SJCRH30 (cell line): ENCODE data around the gene NDRG2. TPM values are rescaled to one million over a fixed set of nuclear protein-coding genes. Genes with fewer than 3 reads are reported as not detected.

ENCODE experiments used
- DNase-seq, 2 experiments: peaks; one replicate each; pipeline ENCODE4 v3.0.0-alpha.2; 2015 to 2020
- H3K27ac ChIP-seq: fragments of 250-450 bp; sonication (Bioruptor Pico); 2 replicates; pipeline ENCODE4 v1.5.1; 2020; ENCODE audit warnings: mild to moderate bottlenecking, moderate library complexity
- H3K27me3 ChIP-seq: fragments of 250-450 bp; sonication (Bioruptor Pico); 2 replicates; pipeline ENCODE4 v1.5.1; 2020; ENCODE audit warnings: mild to moderate bottlenecking, moderate library complexity
- H3K36me3 ChIP-seq: fragments of 250-450 bp; sonication (Bioruptor Pico); 2 replicates; pipeline ENCODE4 v1.5.1; 2020; ENCODE audit warnings: mild to moderate bottlenecking, moderate library complexity
- H3K4me1 ChIP-seq: fragments of 250-450 bp; sonication (Bioruptor Pico); 2 replicates; pipeline ENCODE4 v1.5.1; 2020; ENCODE audit warnings: mild to moderate bottlenecking, moderate library complexity
- H3K4me3 ChIP-seq: fragments of 250-450 bp; sonication (Bioruptor Pico); 2 replicates; pipeline ENCODE4 v1.5.1; 2020; ENCODE audit warnings: mild to moderate bottlenecking, moderate library complexity
- H3K9me3 ChIP-seq: fragments of 250-450 bp; sonication (Bioruptor Pico); replicated peaks from 2 replicates; pipeline ENCODE4 v1.5.1; 2020; ENCODE audit warnings: mild to moderate bottlenecking, moderate library complexity
- total RNA-seq: library from RNA; depleted of rRNA; stranded (reverse); fragments of >200 nt; shearing (Covaris generic); gene quantifications from 2 replicates; pipeline ENCODE4 v1.2.3, GENCODE V29; 2014

NDRG2 gene
- total RNA-seq, 1 experiment from 2014 or later = 5.8 TPM

DNA sequence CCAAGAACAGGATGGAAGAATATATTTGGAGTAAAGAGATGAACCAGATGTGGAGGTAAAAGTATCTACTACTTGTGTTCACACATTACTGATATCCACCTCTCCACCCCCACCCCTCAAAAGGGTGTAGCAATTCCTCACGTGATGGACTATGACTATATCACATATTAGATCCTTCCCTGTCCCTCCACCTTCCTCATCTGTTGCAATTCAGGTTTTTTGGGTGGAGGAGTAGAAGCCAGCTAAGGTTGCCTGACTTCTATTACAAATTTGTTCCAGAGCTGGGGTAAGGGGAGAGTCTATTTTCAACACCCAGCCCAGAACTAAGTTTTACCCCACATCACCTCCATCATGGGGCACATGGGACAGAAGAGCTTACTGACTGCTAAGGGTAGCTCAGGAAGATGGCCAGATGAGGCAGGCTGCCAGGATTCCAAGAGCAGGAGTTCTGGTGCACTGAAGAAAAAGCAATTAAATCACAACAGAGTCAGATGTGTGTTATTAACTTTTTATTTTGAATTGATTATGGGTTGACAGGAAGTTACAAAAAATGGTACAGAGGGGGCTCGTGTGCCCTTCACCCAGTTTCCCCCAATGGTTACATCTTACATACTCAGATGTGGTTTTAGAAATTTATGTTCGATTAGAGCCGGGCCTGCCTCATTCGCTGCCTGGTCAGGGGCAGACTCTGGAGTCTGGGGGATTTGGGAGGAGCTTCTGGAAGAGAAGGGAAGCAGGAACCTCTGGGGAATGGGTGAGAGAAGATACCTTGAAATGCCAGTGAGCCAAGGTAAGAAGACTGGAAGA lies 7.7 kb upstream of the NDRG2 start:
- no peaks in the 10 kb centered on the region for H3K9me3 ChIP-seq
- H3K27ac ChIP-seq = no peak overlapping the region
- no peaks in the 10 kb centered on the region for H3K4me1 ChIP-seq
- peaks cover 13% of the 10 kb centered on the region; the same call in 1 of the 2 replicates for H3K27me3 ChIP-seq
- no peaks in the 10 kb centered on the region for H3K36me3 ChIP-seq
- no peak for DNase-seq
- H3K4me3 ChIP-seq = no peak overlapping the region

DNA sequence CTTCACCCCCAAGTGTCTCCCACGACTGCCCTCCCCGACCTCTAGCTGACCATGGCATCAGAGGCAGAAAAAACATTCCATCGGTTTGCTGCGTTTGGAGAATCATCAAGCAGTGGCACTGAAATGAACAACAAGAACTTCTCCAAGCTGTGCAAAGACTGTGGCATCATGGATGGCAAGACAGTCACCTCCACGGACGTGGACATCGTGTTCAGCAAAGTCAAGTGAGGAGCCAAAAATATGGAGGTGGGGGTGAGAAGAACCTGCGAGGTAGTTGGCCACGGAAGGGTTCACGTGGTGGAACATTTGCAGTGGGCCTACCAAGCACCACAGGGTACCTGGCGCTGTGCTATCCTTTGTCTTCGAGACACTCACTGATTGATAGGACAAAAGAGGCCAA lies 5.7 kb upstream of the NDRG2 start:
- peaks cover 13% of the 10 kb centered on the region; the same call in 1 of the 2 replicates for H3K27me3 ChIP-seq
- DNase-seq = no peak

DNA sequence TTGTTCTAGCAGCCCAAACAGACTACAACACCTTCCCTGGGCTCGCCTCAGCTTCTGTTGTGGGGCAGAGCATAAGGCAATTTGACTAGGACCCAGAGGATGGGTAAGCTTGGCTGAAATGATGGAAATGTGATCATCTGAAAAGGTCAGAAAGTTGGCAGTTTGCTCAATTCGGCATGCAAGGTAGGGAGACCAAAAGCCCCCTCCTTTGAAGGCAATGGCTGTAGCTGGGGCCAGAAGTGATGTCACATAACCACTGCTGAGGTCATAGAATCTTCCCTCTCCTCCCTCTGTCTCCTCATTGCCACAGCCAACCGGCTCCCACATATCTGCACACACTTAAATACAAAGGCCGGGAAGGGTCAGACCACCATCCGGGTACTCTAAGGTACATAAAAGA lies 5.1 kb upstream of the NDRG2 start, which contains the start of gene TPPP2:
Gene TPPP2, plus strand, starts transcription at position 301 of the 400 bp plus-strand sequence. CDS start 365 bp downstream, outside the sequence.
- no peaks in the 10 kb centered on the region for H3K36me3 ChIP-seq
- no peaks in the 10 kb centered on the region for H3K4me1 ChIP-seq
- no peak within 1 kb of the TSS for H3K27ac ChIP-seq
- H3K4me3 ChIP-seq = no peak within 1 kb of the TSS
- peaks cover 17% of the 10 kb centered on the region for H3K27me3 ChIP-seq
- no peaks in the 10 kb centered on the region for H3K9me3 ChIP-seq
- no peak for DNase-seq

More for the DNA sequence above, 5.7 kb upstream of the NDRG2 start:
- Histone ChIP-seq H3K4me1 (no peaks in the 10 kb centered on the region), H3K4me3 (no peak overlapping the region), H3K36me3 (no peaks in the 10 kb centered on the region), H3K9me3 (no peaks in the 10 kb centered on the region), H3K27ac (no peak overlapping the region)

DNA sequence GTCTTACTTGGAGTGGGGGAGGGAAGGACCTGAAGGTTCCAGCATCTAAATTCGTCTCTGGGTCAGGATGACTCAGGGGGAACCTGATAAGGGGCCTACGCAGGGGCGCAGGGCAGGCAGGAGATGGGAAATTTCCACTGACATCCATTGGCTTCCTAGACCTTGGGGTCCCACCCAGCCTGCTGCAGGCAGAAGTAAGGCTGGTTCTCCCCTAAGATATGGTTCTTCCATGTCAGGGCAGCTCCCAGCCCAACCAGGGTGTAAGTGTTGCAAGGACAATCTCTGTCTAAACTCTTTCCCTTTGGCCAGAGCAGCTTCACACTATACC lies 2.1 kb upstream of the NDRG2 start:
- no peak overlapping the region for H3K27ac ChIP-seq
- no peaks in the 10 kb centered on the region for H3K36me3 ChIP-seq
- H3K27me3 ChIP-seq = peaks cover 28% of the 10 kb centered on the region
- DNase-seq = no peak
- no peaks in the 10 kb centered on the region for H3K4me1 ChIP-seq
- no peak overlapping the region for H3K4me3 ChIP-seq
- H3K9me3 ChIP-seq = no peaks in the 10 kb centered on the region

DNA sequence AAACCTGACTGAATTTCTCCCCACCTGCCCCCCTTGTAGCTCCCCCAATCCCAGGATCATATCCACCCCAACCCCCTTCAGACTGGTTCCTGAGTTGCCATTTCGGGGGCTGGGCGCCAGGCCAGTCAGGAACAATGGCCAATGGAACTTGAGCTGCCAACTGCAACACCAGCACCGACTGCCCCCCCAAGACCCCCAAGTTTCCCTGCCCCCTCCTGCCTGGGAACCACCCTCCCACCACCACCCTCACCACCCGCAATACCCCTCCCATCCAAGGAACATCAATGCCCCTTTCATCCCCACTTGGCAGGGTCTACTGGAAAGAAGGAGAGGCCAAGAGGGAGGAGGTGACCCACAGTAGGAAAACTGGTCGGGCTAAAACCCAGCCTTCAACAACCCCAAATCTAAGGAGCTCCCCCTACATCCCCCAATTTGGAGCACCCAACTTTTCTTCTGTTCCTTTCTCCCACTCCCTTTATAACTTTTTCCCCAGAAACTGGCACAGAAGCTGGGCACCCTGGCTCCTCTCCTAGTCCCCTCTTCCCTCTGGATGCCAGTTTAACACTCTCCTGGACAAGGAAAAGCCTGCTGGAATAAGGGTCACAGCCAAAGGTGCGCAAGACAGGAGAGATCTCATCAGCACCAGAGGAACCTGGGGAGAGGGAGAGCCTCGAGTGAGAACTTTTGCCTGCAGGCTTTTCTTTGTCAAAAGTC lies 1.6 kb upstream of the NDRG2 start:
- no peaks in the 10 kb centered on the region for H3K9me3 ChIP-seq
- no peak overlapping the region for H3K4me3 ChIP-seq
- no peaks in the 10 kb centered on the region for H3K4me1 ChIP-seq
- no peak for DNase-seq
- H3K27me3 ChIP-seq = peaks cover 25% of the 10 kb centered on the region
- no peaks in the 10 kb centered on the region for H3K36me3 ChIP-seq
- no peak overlapping the region for H3K27ac ChIP-seq

DNA sequence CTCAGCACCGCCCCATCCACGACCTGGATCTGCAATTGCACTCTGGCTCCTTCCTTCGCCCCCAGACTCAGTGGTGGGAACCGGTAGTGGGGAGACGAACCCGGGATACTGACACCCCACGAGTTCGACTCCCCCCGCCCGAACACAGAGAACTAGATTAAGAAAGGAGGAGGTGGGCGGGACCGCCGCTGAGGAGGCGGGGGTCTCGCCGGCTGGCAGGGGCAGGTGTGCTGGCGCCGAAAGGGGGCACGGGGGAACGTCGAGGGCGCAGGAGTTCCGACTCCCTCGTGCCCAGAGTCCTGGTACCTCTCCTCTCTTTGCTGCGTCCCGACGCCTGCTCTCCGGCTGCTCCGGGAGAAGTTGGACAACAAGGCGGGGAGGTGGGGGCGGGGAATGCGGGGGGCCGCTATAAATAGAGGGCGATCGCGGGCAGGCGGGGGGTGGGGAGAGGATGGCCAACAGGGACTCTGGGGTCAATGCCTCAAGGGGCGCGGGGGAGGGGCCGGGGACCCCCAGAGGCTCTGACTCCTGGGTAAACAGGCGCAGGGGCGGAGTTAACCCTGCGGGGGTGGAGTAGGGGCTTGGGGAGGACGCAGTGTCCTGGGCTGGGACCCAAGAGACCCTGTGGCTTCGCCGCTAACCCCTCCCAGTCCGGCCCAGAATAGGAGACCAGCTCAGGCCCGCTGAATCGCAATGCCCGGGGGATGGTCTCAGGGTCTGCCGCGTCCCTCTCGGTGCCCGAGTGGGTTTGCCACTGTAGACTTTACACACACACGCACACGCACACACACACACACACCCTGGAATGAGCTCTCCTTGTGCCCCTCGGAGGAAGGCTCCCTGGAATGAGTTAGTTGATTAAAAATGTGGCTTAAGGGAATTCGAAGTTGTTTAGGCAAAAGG lies 761 bp upstream of the NDRG2 start:
- peaks cover 20% of the 10 kb centered on the region for H3K27me3 ChIP-seq
- peak in 1 of 2 experiments; percentile 18 for DNase-seq
- no peaks in the 10 kb centered on the region for H3K36me3 ChIP-seq
- no peak overlapping the region for H3K27ac ChIP-seq
- no peaks in the 10 kb centered on the region for H3K9me3 ChIP-seq
- peak overlapping the region; percentile 66 for H3K4me3 ChIP-seq
- no peaks in the 10 kb centered on the region for H3K4me1 ChIP-seq

DNA sequence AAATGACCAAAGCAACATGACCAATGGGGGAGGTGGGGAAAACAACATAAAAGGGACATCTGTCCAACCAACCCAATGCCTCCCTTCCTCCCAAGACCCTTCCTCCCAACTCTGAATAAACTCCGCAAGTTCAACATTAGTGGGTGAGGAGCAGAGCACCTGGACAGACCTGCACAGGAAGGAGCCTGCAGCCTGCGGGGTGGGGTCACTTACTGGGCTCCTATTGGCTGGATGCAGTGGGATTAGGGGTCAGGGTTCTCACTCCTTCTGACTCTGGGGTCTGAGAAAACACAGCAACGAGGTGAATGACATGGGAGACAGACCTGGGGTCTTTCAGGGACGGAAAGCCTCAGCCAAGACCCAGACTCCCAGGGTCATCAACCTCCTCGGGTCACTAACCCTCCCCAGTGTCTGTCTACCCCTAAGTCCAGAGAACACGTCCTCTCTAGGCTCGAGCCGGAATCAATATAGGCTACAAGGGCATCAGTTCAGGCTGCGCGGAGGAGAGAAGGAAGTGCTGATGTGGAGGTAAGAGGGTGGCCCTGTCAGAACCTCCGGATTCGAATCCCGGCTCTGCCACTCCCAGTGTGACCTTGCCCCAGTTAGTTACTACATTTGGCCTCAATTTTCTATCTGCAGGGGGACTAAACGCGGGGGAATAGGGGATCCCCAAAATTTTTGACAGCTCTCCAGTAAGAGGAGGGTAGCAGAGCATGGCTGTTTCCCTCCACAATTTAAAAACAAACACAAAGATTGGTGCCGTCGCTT lies 860 bp downstream of the NDRG2 start:
- no peak for DNase-seq
- H3K27ac ChIP-seq = no peak overlapping the region
- no peaks in the 10 kb centered on the region for H3K36me3 ChIP-seq
- H3K9me3 ChIP-seq = no peaks in the 10 kb centered on the region
- peaks cover 20% of the 10 kb centered on the region for H3K27me3 ChIP-seq
- peak overlapping the region; percentile 66 for H3K4me3 ChIP-seq
- H3K4me1 ChIP-seq = no peaks in the 10 kb centered on the region

DNA sequence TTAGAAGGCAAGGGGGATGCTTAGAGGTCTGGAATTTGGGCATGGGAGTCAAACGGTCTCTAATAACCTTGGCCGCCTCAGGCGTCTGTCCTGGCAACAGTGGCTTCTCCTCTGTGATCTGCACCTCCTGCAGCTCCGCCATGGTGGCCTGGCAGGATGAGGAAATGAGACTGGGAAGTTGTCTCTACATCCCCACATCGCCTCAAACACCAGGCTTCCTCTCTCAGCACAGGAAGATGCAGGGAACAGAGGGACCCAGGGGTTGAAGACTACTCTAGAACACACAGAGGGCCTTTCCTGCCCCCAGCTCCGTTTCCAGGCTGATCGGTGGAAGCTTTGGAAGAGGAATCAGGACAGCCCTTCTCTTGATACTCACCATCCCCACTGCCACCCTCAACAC lies 1.7 kb downstream of the NDRG2 start:
- DNase-seq = no peak
- Histone ChIP-seq H3K27me3 (peaks cover 20% of the 10 kb centered on the region), H3K4me3 (no peak overlapping the region), H3K4me1 (no peaks in the 10 kb centered on the region), H3K36me3 (no peaks in the 10 kb centered on the region), H3K27ac (no peak overlapping the region), H3K9me3 (no peaks in the 10 kb centered on the region)

DNA sequence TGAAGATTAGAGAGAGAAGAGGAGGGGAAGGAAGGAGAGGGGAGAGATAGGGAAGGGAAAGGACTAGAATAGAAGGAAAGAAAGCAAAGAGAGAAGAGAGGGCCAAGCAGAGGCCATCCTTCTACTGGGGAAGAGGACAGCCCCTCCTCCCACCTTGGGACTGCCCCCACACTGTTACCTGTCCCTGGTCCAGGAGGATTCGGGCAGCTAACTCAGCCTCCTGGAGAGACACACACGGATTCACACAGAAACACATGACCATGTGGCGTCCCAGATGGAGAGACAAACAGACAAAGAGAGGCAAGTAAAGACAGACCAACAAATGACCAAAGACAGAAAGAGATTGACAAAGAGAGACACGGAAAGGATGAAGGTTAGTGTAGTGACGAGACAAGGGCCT lies 2.2 kb downstream of the NDRG2 start:
- H3K9me3 ChIP-seq = no peaks in the 10 kb centered on the region
- no peaks in the 10 kb centered on the region for H3K36me3 ChIP-seq
- H3K27me3 ChIP-seq = peaks cover 20% of the 10 kb centered on the region
- H3K27ac ChIP-seq = no peak overlapping the region
- no peaks in the 10 kb centered on the region for H3K4me1 ChIP-seq
- no peak for DNase-seq
- no peak overlapping the region for H3K4me3 ChIP-seq

DNA sequence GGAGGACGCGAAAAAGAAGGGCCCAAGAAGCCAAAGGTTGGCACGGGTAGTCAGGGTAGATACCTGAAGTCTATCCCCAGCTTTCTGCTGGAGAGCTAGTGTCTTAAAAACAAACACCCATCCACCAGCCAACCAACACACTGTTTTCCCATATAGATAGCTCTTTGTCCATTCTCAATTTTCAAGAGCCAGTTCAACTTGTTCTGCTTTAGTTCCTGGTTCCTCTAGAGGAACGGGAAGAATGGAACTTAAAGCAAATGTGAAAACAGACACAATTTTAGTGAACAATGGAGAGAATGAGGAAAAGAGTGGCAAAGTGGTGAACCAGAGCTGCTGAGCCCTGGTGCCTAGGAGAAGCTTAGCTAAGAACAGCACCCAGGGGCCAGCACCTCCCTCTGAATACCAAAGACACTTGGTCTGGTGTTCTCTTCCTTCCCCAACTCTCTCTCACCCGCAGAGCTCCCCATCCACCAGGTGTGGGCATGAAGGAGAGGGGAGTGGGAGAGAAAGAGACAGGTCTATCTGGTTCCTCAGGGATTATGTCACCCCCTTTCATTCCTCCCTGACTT lies 3.8 kb downstream of the NDRG2 start:
- Histone ChIP-seq H3K27me3 (peaks cover 20% of the 10 kb centered on the region), H3K36me3 (no peaks in the 10 kb centered on the region)

DNA sequence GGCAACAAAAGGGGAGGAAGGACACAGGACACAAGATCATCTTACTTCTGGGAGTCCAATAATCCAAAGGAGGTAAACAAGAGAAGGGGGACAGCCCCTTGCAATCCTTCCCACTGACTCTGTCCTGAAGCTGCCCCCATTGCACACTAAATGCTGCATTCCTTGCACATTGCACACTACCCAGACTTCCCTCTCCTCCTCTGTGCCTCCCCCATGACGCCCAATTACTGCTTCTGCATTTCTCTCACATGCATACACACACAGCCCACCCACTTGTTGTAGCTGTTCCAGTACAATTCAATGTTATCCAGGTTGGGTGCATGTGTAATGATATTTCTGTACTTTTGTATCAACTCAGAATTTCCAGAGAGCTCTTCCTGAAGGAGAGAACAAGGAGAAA lies 5.5 kb downstream of the NDRG2 start:
- no peak for DNase-seq
- Histone ChIP-seq H3K36me3 (no peaks in the 10 kb centered on the region), H3K27me3 (peaks cover 13% of the 10 kb centered on the region; the same call in 1 of the 2 replicates), H3K4me1 (peaks cover 3% of the 10 kb centered on the region; the same call in 1 of the 2 replicates), H3K27ac (no peak overlapping the region), H3K9me3 (no peaks in the 10 kb centered on the region), H3K4me3 (no peak overlapping the region)

More for the DNA sequence above, 3.8 kb downstream of the NDRG2 start:
- no peak for DNase-seq
- no peaks in the 10 kb centered on the region for H3K4me1 ChIP-seq
- no peaks in the 10 kb centered on the region for H3K9me3 ChIP-seq
- H3K4me3 ChIP-seq = no peak overlapping the region
- no peak overlapping the region for H3K27ac ChIP-seq

DNA sequence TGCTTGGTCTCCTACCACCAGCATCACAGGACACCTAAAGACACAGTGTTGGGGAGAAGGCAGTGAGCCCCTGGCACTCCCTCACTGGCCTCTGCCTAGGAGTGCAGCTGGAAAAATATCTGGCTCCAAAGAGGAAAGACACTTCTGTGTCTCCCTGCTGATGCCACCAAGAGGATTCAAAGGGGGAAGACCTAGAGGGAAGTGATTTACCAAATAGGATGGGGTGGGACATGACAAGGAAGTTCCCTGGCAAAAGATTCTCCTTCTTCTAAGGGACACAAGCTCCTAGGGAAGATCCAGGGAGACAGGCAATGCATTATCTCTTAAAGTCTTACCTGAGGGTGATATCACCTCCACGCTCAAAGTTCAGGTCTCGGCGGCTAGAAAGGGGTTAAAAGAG lies 6.1 kb downstream of the NDRG2 start:
- peaks cover 3% of the 10 kb centered on the region; the same call in 1 of the 2 replicates for H3K4me1 ChIP-seq
- no peak for DNase-seq
- no peaks in the 10 kb centered on the region for H3K36me3 ChIP-seq
- H3K27me3 ChIP-seq = peaks cover 8% of the 10 kb centered on the region; the same call in 1 of the 2 replicates
- H3K27ac ChIP-seq = no peak overlapping the region
- no peaks in the 10 kb centered on the region for H3K9me3 ChIP-seq
- no peak overlapping the region for H3K4me3 ChIP-seq

DNA sequence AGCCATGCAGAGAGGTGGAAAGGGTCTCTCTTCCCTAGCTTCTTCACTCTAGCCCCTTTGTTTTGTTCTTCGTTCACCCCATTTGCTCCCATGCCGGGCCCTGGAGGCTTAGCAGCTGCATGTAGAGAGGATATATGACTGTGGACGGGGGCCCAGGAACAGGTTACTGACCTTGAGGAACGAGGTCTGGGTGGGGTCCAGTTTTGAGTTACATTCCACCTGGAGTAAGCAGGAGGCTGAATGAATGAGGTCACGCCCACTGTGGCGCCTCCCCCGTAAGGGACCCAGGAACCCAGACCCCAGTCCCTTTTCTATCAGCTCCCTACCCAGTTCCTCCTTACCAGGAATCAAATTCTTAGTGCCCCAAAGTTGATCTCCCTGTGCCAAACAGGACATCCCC lies 6.6 kb downstream of the NDRG2 start:
- H3K9me3 ChIP-seq = no peaks in the 10 kb centered on the region
- no peak for DNase-seq
- H3K4me1 ChIP-seq = peaks cover 3% of the 10 kb centered on the region; the same call in 1 of the 2 replicates
- H3K27ac ChIP-seq = no peak overlapping the region
- H3K36me3 ChIP-seq = no peaks in the 10 kb centered on the region
- H3K4me3 ChIP-seq = no peak overlapping the region
- H3K27me3 ChIP-seq = peaks cover 4% of the 10 kb centered on the region; the same call in 1 of the 2 replicates
